A549 (cell line): ENCODE results near the gene COL15A1. TPM values are rescaled to one million over a fixed set of nuclear protein-coding genes. Genes with fewer than 3 reads are reported as not detected.
"Not testable (repeated sequence)": the region's sequence is repeated elsewhere in the genome, so short reads cannot be mapped to it uniquely, and the experiment has no call there.

Experiments used
- ATAC-seq, 2 experiments: fragments of 200-7000 bp in 1 of 2; fragments of >200 bp in 1 of 2; cut with Nextera tagmentation in 1 of 2; cut with Tn5 transposase in 1 of 2; 3 replicates each; pipeline versions ENCODE4 v1.8.0 to v1.9.1; 2018 to 2020; ENCODE audit warnings: mild to moderate bottlenecking in 1 of 2, moderate library complexity in 1 of 2
- CTCF ChIA-PET: fragments of 300-600 bp; sonication (Branson Sonifier 250); formaldehyde crosslinking; extraction: SDS; loops from one replicate; lab custom pipeline; 2021; ENCODE audit warnings: antibody characterized with exemption, inconsistent platforms; lab: Yijun Ruan, JAX
- POLR2A ChIA-PET: fragments of 350-600 bp; formaldehyde crosslinking; extraction: SDS; loops from one replicate; lab custom pipeline; 2021; ENCODE audit warnings: antibody characterized with exemption, inconsistent platforms; lab: Yijun Ruan, JAX
- DNase-seq, 2 experiments: peaks; one replicate each; pipeline versions ENCODE4 v3.0.0 to v3.0.0-alpha.2; 2011 to 2016; ENCODE audit warnings: low read depth in 1 of 2, low spot score in 1 of 2
- FAIRE-seq: peaks from 2 replicates; lab custom pipeline; 2011; peaks lifted over from hg19 to GRCh38; lab: Jason Lieb, UNC
- H3K27ac ChIP-seq, 2 experiments: fragments of >200 bp; sonication (Bioruptor Twin); formaldehyde crosslinking; 3 replicates each; pipeline ENCODE4 v1.5.1; 2016 to 2017
- H3K4me1 ChIP-seq: fragments of >200 bp; sonication (Bioruptor Twin); formaldehyde crosslinking; 3 replicates; pipeline ENCODE4 v1.6.1; 2016
- H3K4me2 ChIP-seq: fragments of >200 bp; sonication (Bioruptor Twin); formaldehyde crosslinking; 3 replicates; pipeline ENCODE4 v1.6.1; 2016
- H3K4me3 ChIP-seq: fragments of >200 bp; sonication (Bioruptor Twin); formaldehyde crosslinking; 3 replicates; pipeline ENCODE4 v1.5.1; 2016
- H3K9me3 ChIP-seq: fragments of >200 bp; sonication (Bioruptor Twin); formaldehyde crosslinking; 3 replicates; pipeline ENCODE4 v1.6.1; 2016
- BHLHE40 ChIP-seq: IDR thresholded peaks from 2 replicates; pipeline ENCODE4 v1.6.1; 2012; ENCODE audit warnings: low read depth, low read length, inconsistent platforms
- CBX2 ChIP-seq: fragments of 200-600 bp; sonication (generic); IDR thresholded peaks from 2 replicates; pipeline ENCODE4 v1.6.1; 2016; ENCODE audit warnings: low read depth, mild to moderate bottlenecking, borderline replicate concordance
- CBX8 ChIP-seq: fragments of 200-600 bp; sonication (generic); IDR thresholded peaks from 2 replicates; pipeline ENCODE4 v1.6.1; 2016
- CHD2 ChIP-seq: fragments of 150-350 bp; IDR thresholded peaks from 2 replicates; pipeline ENCODE4 v1.6.1; 2014; ENCODE audit warnings: low read length; ENCODE audit not compliant: partially characterized antibody
- CHD4 ChIP-seq: fragments of 200-600 bp; sonication (generic); IDR thresholded peaks from 2 replicates; pipeline ENCODE4 v1.6.1; 2016; ENCODE audit warnings: antibody characterized with exemption, mild to moderate bottlenecking, borderline replicate concordance
- EHMT2 ChIP-seq: fragments of 200-600 bp; sonication (generic); IDR thresholded peaks from 2 replicates; pipeline ENCODE4 v1.6.1; 2016; ENCODE audit warnings: antibody characterized with exemption, low read depth, mild to moderate bottlenecking, moderate library complexity
- EP300 ChIP-seq, 2 experiments: fragments of >200 bp; sonication (Bioruptor Twin); formaldehyde crosslinking; IDR thresholded peaks; 2 replicates in 1 of 2; 3 replicates in 1 of 2; pipeline ENCODE4 v1.6.1; 2016 to 2017
- ESRRA ChIP-seq: fragments of 150-350 bp; IDR thresholded peaks from 2 replicates; pipeline ENCODE4 v1.6.1; 2014; ENCODE audit warnings: mild to moderate bottlenecking, low read length, borderline replicate concordance
- FOSB ChIP-seq: fragments of 250-450 bp; sonication (Bioruptor Pico); IDR thresholded peaks from 2 replicates; pipeline ENCODE4 v1.5.0; 2020; ENCODE audit warnings: mild to moderate bottlenecking, moderate library complexity
- FOSL2 ChIP-seq, 2 experiments: fragments of 450-650 bp in 1 of 2; fragments of >200 bp in 1 of 2; sonication (Bioruptor Twin) in 1 of 2; formaldehyde crosslinking; IDR thresholded peaks; 2 replicates each; pipeline versions ENCODE4 v1.5.0 to v1.6.1; 2016 to 2020; ENCODE audit warnings: mild to moderate bottlenecking in 1 of 2, moderate library complexity in 1 of 2
- HEYL ChIP-seq: fragments of 250-450 bp; sonication (Bioruptor Pico); IDR thresholded peaks from 2 replicates; pipeline ENCODE4 v1.8.0; 2021; ENCODE audit warnings: mild to moderate bottlenecking, moderate library complexity
- HOXA7 ChIP-seq: fragments of 250-450 bp; sonication (Bioruptor Pico); IDR thresholded peaks from 2 replicates; pipeline ENCODE4 v1.5.0; 2020; ENCODE audit warnings: mild to moderate bottlenecking, moderate library complexity
- HOXB5 ChIP-seq: fragments of 250-450 bp; sonication (Bioruptor Pico); IDR thresholded peaks from 2 replicates; pipeline ENCODE4 v1.5.0; 2020; ENCODE audit warnings: mild to moderate bottlenecking, moderate library complexity
- KDM5A ChIP-seq: fragments of 200-600 bp; sonication (generic); IDR thresholded peaks from 2 replicates; pipeline ENCODE4 v1.6.1; 2016; ENCODE audit warnings: antibody characterized with exemption, mild to moderate bottlenecking
- MAFK ChIP-seq: fragments of 450-650 bp; IDR thresholded peaks from 2 replicates; pipeline ENCODE4 v1.6.1; 2014; ENCODE audit not compliant: partially characterized antibody
- NFE2L2 ChIP-seq: fragments of 150-350 bp; conservative IDR thresholded peaks from 2 replicates; pipeline ENCODE4 v1.6.1; 2014; ENCODE audit warnings: low read length
- POLR2A ChIP-seq: IDR thresholded peaks from 2 replicates; pipeline ENCODE4 v1.6.1; 2012; ENCODE audit warnings: mild to moderate bottlenecking, low read length
- RAD21 ChIP-seq, 2 experiments: fragments of >200 bp in 1 of 2; sonication (Bioruptor Twin) in 1 of 2; formaldehyde crosslinking in 1 of 2; IDR thresholded peaks in 1 of 2; conservative IDR thresholded peaks in 1 of 2; 2 replicates in 1 of 2; 3 replicates in 1 of 2; pipeline ENCODE4 v1.6.1; 2012 to 2018; ENCODE audit warnings: inconsistent platforms in 1 of 2
- RNF2 ChIP-seq: fragments of 200-600 bp; sonication (generic); IDR thresholded peaks from 2 replicates; pipeline ENCODE4 v1.6.1; 2016; ENCODE audit warnings: low read depth, mild to moderate bottlenecking, antibody characterized with exemption, moderate library complexity, borderline replicate concordance
- SMC3 ChIP-seq: fragments of >200 bp; sonication (Bioruptor Twin); formaldehyde crosslinking; IDR thresholded peaks from 3 replicates; pipeline ENCODE4 v1.6.1; 2018; ENCODE audit warnings: inconsistent platforms
- TFCP2L1 ChIP-seq: fragments of 250-450 bp; sonication (Bioruptor Pico); IDR thresholded peaks from 2 replicates; pipeline ENCODE4 v1.5.0; 2021; ENCODE audit warnings: mild to moderate bottlenecking
- TP53 ChIP-seq: fragments of 250-450 bp; sonication (Bioruptor Pico); IDR thresholded peaks from 2 replicates; pipeline ENCODE4 v1.5.0; 2021; ENCODE audit warnings: mild to moderate bottlenecking, moderate library complexity
- ZNF302 ChIP-seq: fragments of 250-450 bp; sonication (Bioruptor Pico); IDR thresholded peaks from 2 replicates; pipeline ENCODE4 v1.9.0; 2021; ENCODE audit warnings: inconsistent platforms, mild to moderate bottlenecking, moderate library complexity
- WGBS: methylation state at CpG from one replicate; pipeline ENCODE4 v1.1.6; 2017; ENCODE audit errors: missing lambda C conversion rate; 5-methylcytosine and 5-hydroxymethylcytosine counted together
- polyA plus RNA-seq, 4 experiments: library from polyadenylated mRNA; depleted of rRNA in 3 of 4; stranded (reverse); fragments of >200 nt; fragmentation: RNase III in 1 of 4; extraction: RNeasy Plus Mini Kit Qiagen cat#74134 plus additional on column Dnase treatment in 1 of 4; gene quantifications; 2 replicates in 3 of 4; 3 replicates in 1 of 4; pipeline ENCODE4 v1.2.3, GENCODE V29; 2011 to 2017
- TF ChIP-seq, protein P1 (sequence below): fragments of >200 bp; sonication (Bioruptor Twin); formaldehyde crosslinking; IDR thresholded peaks from 3 replicates; pipeline ENCODE4 v1.5.1; 2016
- TF ChIP-seq, protein P2 (sequence below): fragments of 200-600 bp; sonication (generic); IDR thresholded peaks from 2 replicates; pipeline ENCODE4 v1.6.1; 2016; ENCODE audit warnings: antibody characterized with exemption, mild to moderate bottlenecking, moderate library complexity
- TF ChIP-seq, protein P3 (sequence below): fragments of >200 bp; sonication (Bioruptor Twin); formaldehyde crosslinking; IDR thresholded peaks from 3 replicates; pipeline ENCODE4 v1.6.1; 2016

COL15A1 gene
- polyA plus RNA-seq, 2 of the 4 experiments (the other 2 are of a cell fraction): 0.09 to 0.12 TPM

DNA sequence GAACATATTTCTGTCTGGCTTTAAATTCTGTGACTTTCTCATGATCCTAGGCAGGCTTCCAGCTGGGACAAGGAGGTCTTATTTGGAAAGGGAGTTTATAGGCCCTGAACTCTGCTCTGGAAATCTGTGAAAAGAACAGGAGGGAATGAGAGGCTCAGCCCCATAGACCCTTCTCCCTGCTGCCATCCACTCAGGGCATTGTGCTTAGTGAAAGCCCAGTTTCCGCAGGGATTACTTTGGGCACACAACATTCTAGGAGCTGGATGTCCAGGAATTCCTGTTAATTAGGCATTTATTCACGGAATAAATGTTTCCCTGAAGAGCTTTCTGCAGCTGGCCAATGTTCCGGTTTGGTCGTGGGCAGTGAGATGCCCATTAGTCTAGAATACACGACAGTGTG, 32.7 kb upstream of the COL15A1 start:
- TF ChIP-seq CBX8 (no peak), KDM5A (no peak), CHD4 (no peak), TP53 (no peak), RAD21 (conservative IDR thresholded peaks at IDR 0.05 in 1 of 2, IDR thresholded peaks at IDR 0.05 in 1 of 2) (no peak), RNF2 (no peak), EP300 (IDR thresholded peaks at IDR 0.05) (no peak), ZNF302 (CRISPR knock-in tag) (no peak), MAFK (no peak), HOXA7 (CRISPR knock-in tag) (no peak), NFE2L2 (no peak), FOSB (CRISPR knock-in tag) (no peak), SMC3 (no peak), HOXB5 (CRISPR knock-in tag) (no peak)
- TF ChIP-seq, protein P1, sequence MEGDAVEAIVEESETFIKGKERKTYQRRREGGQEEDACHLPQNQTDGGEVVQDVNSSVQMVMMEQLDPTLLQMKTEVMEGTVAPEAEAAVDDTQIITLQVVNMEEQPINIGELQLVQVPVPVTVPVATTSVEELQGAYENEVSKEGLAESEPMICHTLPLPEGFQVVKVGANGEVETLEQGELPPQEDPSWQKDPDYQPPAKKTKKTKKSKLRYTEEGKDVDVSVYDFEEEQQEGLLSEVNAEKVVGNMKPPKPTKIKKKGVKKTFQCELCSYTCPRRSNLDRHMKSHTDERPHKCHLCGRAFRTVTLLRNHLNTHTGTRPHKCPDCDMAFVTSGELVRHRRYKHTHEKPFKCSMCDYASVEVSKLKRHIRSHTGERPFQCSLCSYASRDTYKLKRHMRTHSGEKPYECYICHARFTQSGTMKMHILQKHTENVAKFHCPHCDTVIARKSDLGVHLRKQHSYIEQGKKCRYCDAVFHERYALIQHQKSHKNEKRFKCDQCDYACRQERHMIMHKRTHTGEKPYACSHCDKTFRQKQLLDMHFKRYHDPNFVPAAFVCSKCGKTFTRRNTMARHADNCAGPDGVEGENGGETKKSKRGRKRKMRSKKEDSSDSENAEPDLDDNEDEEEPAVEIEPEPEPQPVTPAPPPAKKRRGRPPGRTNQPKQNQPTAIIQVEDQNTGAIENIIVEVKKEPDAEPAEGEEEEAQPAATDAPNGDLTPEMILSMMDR: no peak
- TF ChIP-seq, all 56 proteins: peak for 0
- no peak for ATAC-seq
- H3K4me3 ChIP-seq: no peak overlapping the region
- WGBS: 44% methylated on average over 5 of the region's 5 CpGs
- H3K4me2 ChIP-seq: no peak overlapping the region
- ChIA-PET POLR2A (no interaction called here), CTCF (interaction anchor here (1.0 to 1.8 kb wide), 4 partner anchors 11 to 87 kb away, joined by 3 to 7 read pairs (median 4); no protein-coding TSS in a partner anchor)
- no peaks in the 10 kb centered on the region for H3K9me3 ChIP-seq
- no peak for DNase-seq
- H3K4me1 ChIP-seq: no peaks in the 10 kb centered on the region
- no peak overlapping the region for H3K27ac ChIP-seq
- no peak for FAIRE-seq

DNA sequence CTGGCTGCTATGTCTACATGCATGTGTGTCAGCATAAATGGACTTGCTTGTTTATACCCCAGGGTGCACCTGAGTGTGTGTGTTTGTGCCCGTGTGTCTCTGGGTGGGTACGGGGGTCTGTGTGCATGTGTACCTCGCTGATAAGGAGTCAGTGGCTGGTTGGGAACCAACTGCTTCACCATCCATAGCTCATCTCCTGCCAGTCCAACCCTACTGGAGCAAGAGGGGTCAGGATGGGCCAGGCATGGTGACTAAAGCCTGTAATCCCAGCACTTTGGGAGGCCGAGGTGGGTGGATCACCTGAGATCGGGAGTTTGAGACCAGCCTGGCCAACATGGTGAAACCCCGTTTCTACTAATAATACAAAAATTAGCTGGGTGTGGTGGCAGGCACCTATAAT, 32.0 kb upstream of the COL15A1 start:
- FAIRE-seq, POLR2A ChIA-PET, H3K4me2 ChIP-seq, H3K9me3 ChIP-seq, H3K27ac ChIP-seq, DNase-seq, H3K4me1 ChIP-seq, H3K4me3 ChIP-seq, ATAC-seq: not testable (repeated sequence)
- CTCF ChIA-PET: interaction anchor here (1.0 to 1.8 kb wide), 4 partner anchors 12 to 87 kb away, joined by 3 to 7 read pairs (median 4); no protein-coding TSS in a partner anchor
- 48% methylated on average over 6 of the region's 6 CpGs for WGBS

DNA sequence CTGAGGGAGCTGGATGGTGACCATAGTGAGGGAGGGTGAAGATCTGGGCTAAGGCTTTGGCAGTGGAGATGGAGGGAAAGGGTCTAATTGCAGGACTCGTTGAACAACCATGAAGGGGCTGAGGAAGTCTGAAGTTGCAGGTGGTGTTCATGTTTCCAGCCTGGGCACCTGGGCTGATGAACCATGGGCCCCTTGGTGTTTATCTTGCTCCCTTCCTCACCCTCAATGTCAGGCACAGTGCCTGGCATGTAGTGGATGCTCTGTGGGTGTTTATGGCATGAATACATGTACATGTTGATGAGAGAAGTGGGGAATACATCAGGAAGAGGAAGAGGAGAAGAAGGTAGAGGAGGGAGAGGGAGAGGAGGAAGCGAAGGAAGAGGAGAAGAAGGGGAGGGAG, 31.3 kb upstream of the COL15A1 start:
- Histone ChIP-seq H3K27ac (no peak overlapping the region), H3K4me3 (no peak overlapping the region), H3K4me2 (no peak overlapping the region), H3K4me1 (no peaks in the 10 kb centered on the region), H3K9me3 (no peaks in the 10 kb centered on the region)
- CTCF ChIA-PET: interaction anchor here (0.7 to 1.8 kb wide), 2 partner anchors 16 to 63 kb away, joined by 4 to 7 read pairs; no protein-coding TSS in a partner anchor
- POLR2A ChIA-PET: no interaction called here
- FAIRE-seq (no peak), DNase-seq (no peak), ATAC-seq (no peak)
- WGBS: 29% methylated on average over 2 of the region's 2 CpGs
- TF ChIP-seq TFCP2L1 (CRISPR knock-in tag) (no peak), EHMT2 (no peak), ZNF302 (CRISPR knock-in tag) (no peak), HEYL (CRISPR knock-in tag) (no peak)

DNA sequence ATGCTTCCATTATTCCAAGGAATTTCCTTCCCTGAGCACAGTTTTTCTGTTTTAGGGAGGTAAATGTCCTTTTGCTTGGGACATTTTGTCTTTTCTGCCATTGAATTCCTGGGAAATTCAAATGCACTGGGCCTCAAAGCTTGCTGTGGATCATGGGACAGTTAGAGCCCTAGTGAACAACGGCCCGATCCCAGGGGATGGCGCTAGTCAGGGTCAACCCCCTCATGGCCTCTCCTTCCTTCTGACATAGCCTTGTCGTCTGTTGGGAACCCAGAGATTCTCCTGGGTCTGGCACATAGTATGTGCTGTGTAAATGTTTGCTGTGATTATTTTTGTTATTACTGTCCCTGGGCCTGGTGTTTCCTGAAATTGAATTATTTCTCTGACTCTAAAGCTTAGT, 30.7 kb upstream of the COL15A1 start:
- Histone ChIP-seq H3K4me3 (no peak overlapping the region), H3K4me2 (no peak overlapping the region), H3K27ac (no peak overlapping the region), H3K4me1 (no peaks in the 10 kb centered on the region), H3K9me3 (no peaks in the 10 kb centered on the region)
- CTCF ChIA-PET: interaction anchor here (0.7 kb wide), 1 partner anchor 16 kb away, joined by 4 read pairs; no protein-coding TSS in a partner anchor
- no peak for DNase-seq
- 47% methylated on average over 4 of the region's 4 CpGs for WGBS
- ATAC-seq: no peak
- FAIRE-seq: no peak
- POLR2A ChIA-PET: no interaction called here
- TF ChIP-seq CBX2: no peak
- no peak for TF ChIP-seq ESRRA
- TF ChIP-seq POLR2A: no peak
- no peak for TF ChIP-seq CHD2
- no peak for TF ChIP-seq FOSB (CRISPR knock-in tag)
- no peak for TF ChIP-seq BHLHE40
- TF ChIP-seq CHD4: no peak
- TF ChIP-seq FOSL2 (IDR thresholded peaks at IDR 0.05): no peak
- no peak for TF ChIP-seq FOSL2 (CRISPR knock-in tag; IDR thresholded peaks at IDR 0.05)
- TF ChIP-seq, protein P2, sequence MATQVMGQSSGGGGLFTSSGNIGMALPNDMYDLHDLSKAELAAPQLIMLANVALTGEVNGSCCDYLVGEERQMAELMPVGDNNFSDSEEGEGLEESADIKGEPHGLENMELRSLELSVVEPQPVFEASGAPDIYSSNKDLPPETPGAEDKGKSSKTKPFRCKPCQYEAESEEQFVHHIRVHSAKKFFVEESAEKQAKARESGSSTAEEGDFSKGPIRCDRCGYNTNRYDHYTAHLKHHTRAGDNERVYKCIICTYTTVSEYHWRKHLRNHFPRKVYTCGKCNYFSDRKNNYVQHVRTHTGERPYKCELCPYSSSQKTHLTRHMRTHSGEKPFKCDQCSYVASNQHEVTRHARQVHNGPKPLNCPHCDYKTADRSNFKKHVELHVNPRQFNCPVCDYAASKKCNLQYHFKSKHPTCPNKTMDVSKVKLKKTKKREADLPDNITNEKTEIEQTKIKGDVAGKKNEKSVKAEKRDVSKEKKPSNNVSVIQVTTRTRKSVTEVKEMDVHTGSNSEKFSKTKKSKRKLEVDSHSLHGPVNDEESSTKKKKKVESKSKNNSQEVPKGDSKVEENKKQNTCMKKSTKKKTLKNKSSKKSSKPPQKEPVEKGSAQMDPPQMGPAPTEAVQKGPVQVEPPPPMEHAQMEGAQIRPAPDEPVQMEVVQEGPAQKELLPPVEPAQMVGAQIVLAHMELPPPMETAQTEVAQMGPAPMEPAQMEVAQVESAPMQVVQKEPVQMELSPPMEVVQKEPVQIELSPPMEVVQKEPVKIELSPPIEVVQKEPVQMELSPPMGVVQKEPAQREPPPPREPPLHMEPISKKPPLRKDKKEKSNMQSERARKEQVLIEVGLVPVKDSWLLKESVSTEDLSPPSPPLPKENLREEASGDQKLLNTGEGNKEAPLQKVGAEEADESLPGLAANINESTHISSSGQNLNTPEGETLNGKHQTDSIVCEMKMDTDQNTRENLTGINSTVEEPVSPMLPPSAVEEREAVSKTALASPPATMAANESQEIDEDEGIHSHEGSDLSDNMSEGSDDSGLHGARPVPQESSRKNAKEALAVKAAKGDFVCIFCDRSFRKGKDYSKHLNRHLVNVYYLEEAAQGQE: no peak
- TF ChIP-seq, protein P3, sequence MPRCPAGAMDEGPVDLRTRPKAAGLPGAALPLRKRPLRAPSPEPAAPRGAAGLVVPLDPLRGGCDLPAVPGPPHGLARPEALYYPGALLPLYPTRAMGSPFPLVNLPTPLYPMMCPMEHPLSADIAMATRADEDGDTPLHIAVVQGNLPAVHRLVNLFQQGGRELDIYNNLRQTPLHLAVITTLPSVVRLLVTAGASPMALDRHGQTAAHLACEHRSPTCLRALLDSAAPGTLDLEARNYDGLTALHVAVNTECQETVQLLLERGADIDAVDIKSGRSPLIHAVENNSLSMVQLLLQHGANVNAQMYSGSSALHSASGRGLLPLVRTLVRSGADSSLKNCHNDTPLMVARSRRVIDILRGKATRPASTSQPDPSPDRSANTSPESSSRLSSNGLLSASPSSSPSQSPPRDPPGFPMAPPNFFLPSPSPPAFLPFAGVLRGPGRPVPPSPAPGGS: no peak
- no peak for TF ChIP-seq NFE2L2
